Keratinocyte (primary cell): ENCODE data around the gene TANGO2. TPM values are rescaled to one million over a fixed set of nuclear protein-coding genes. Genes with fewer than 3 reads are reported as not detected.

Source experiments
- DNase-seq: peaks from one replicate; pipeline ENCODE4 v3.0.0-alpha.2; 2011; ENCODE audit warnings: low read depth, missing footprints, low spot score
- FAIRE-seq: peaks from 2 replicates; lab custom pipeline; 2011; peaks lifted over from hg19 to GRCh38; lab: Jason Lieb, UNC
- H2AFZ ChIP-seq: 2 replicates; pipeline ENCODE4 v1.6.0; 2012; ENCODE audit warnings: low read length, control low read depth, inconsistent platforms; ENCODE audit not compliant: control insufficient read depth
- H3K27ac ChIP-seq: 2 replicates; pipeline ENCODE4 v1.5.1; 2011; ENCODE audit warnings: low read length; ENCODE audit not compliant: control insufficient read depth, insufficient read depth
- H3K27me3 ChIP-seq: 3 replicates; pipeline ENCODE4 v1.6.0; 2011; ENCODE audit warnings: low read length; ENCODE audit not compliant: control insufficient read depth, insufficient read depth; ENCODE audit errors: extremely low read depth
- H3K36me3 ChIP-seq, 2 experiments: 2 replicates in 1 of 2; 3 replicates in 1 of 2; pipeline ENCODE4 v1.5.1; 2011; ENCODE audit warnings: low read length in 2 of 2, mild to moderate bottlenecking in 1 of 2; ENCODE audit not compliant: control insufficient read depth in 2 of 2, insufficient read depth in 2 of 2; ENCODE audit errors: extremely low read depth in 1 of 2
- H3K4me1 ChIP-seq: 3 replicates; pipeline ENCODE4 v1.5.1; 2011; ENCODE audit warnings: low read length; ENCODE audit not compliant: control insufficient read depth, insufficient read depth; ENCODE audit errors: extremely low read depth
- H3K4me2 ChIP-seq: 3 replicates; pipeline ENCODE4 v1.6.0; 2011; ENCODE audit warnings: low read depth, low read length; ENCODE audit not compliant: control insufficient read depth, insufficient read depth; ENCODE audit errors: extremely low read depth
- H3K4me3 ChIP-seq, 3 experiments: fragments of 200-600 bp in 1 of 3; sonication (generic) in 1 of 3; 2 replicates in 2 of 3; 3 replicates in 1 of 3; pipeline ENCODE4 v1.5.1; 2011 to 2016; ENCODE audit warnings: low read length in 3 of 3, mild to moderate bottlenecking in 3 of 3, control low read depth in 2 of 3, inconsistent platforms in 1 of 3, low read depth in 1 of 3, mixed read lengths in 1 of 3, mixed run types in 1 of 3, moderate library complexity in 1 of 3; ENCODE audit not compliant: control insufficient read depth in 2 of 3, insufficient read depth in 2 of 3; ENCODE audit errors: extremely low read depth in 1 of 3
- H3K79me2 ChIP-seq: 2 replicates; pipeline ENCODE4 v1.6.0; 2012; ENCODE audit warnings: low read length; ENCODE audit not compliant: control insufficient read depth, insufficient read depth
- H3K9ac ChIP-seq: 3 replicates; pipeline ENCODE4 v1.6.0; 2011; ENCODE audit warnings: low read length; ENCODE audit not compliant: control insufficient read depth, insufficient read depth; ENCODE audit errors: extremely low read depth
- H3K9me1 ChIP-seq: 3 replicates; pipeline ENCODE4 v1.6.0; 2011; ENCODE audit warnings: low read length; ENCODE audit not compliant: control insufficient read depth, insufficient read depth; ENCODE audit errors: extremely low read depth
- H3K9me3 ChIP-seq: 2 replicates; pipeline ENCODE4 v1.5.1; 2012; ENCODE audit warnings: low read depth, low read length; ENCODE audit not compliant: control insufficient read depth
- H4K20me1 ChIP-seq: 3 replicates; pipeline ENCODE4 v1.6.0; 2011; ENCODE audit warnings: low read length; ENCODE audit not compliant: control insufficient read depth, insufficient read depth; ENCODE audit errors: extremely low read depth
- CTCF ChIP-seq, 3 experiments: IDR thresholded peaks in 1 of 3; conservative IDR thresholded peaks in 1 of 3; optimal IDR thresholded peaks in 1 of 3; 2 replicates in 2 of 3; 3 replicates in 1 of 3; pipeline versions ENCODE3 to v1.5.1; 2011; ENCODE audit warnings: low read length in 3 of 3, mild to moderate bottlenecking in 3 of 3, moderate library complexity in 2 of 3, control low read depth in 1 of 3, inconsistent platforms in 1 of 3; ENCODE audit not compliant: insufficient read depth in 2 of 3; ENCODE audit errors: extremely low read depth in 1 of 3
- EZH2 ChIP-seq: IDR thresholded peaks from one replicate; pipeline ENCODE4 v1.6.1; 2012; ENCODE audit warnings: inconsistent platforms, mild to moderate bottlenecking, low read length, moderate library complexity
- dilution Hi-C: fragments of 300-500 bp; cut with MboI; formaldehyde crosslinking; loops from one replicate; pipeline ENCODE4 v1.7.0; 2020; ENCODE audit warnings: low sequenced_read_pairs; ENCODE audit not compliant: extremely low pct_ligation_motif_present
- polyA plus RNA-seq, 5 experiments: library from polyadenylated mRNA; depleted of rRNA in 3 of 5; stranded (reverse) in 3 of 5; stranded (forward) in 1 of 5; unstranded in 1 of 5; fragments of >200 nt; gene quantifications; 1 replicate in 1 of 5; 2 replicates in 3 of 5; 3 replicates in 1 of 5; pipeline versions ENCODE4 v1.2.1 to v1.2.3, GENCODE V29; 2011 to 2012; ENCODE audit warnings: missing spikeins in 2 of 5, low read depth in 1 of 5, low replicate concordance in 1 of 5

TANGO2 gene
- polyA plus RNA-seq, 1 donor (not counting 4 experiments of a cell fraction or from before 2014, with no cell fraction given), result 20.1 TPM

GRCh38 chr22:20089226-20089976, 68.5 kb downstream of the TANGO2 start:
- Histone ChIP-seq H3K36me3 (peaks cover 58 to 69% of the 10 kb centered on the region in 2 experiments), H4K20me1 (peaks cover 9% of the 10 kb centered on the region), H3K27ac (no peak overlapping the region), H3K27me3 (no peaks in the 10 kb centered on the region), H3K4me1 (no peaks in the 10 kb centered on the region), H3K4me3 (no peak overlapping the region), H3K9ac (no peak overlapping the region), H3K9me1 (no peaks in the 10 kb centered on the region), H2AFZ (no peak overlapping the region), H3K79me2 (peaks cover 39% of the 10 kb centered on the region), H3K4me2 (no peak overlapping the region), H3K9me3 (no peaks in the 10 kb centered on the region)
- FAIRE-seq (no peak), DNase-seq (no peak)
- dilution Hi-C loops, result no loop called here
- TF ChIP-seq CTCF (optimal IDR thresholded peaks at IDR 0.05 in 1 of 3, IDR thresholded peaks at IDR 0.05 in 1 of 3, conservative IDR thresholded peaks at IDR 0.05 in 1 of 3; ENCODE audit: extremely low read depth in 1 of 3, insufficient read depth in 2 of 3, low read length in 3 of 3) (no peak), EZH2 (no peak)

GRCh38 chr22:20089977-20090729, 69.2 kb downstream of the TANGO2 start:
- Histone ChIP-seq H3K9me1 (no peaks in the 10 kb centered on the region), H3K4me1 (no peaks in the 10 kb centered on the region), H4K20me1 (peaks cover 6% of the 10 kb centered on the region), H3K79me2 (peaks cover 31% of the 10 kb centered on the region), H3K27ac (no peak overlapping the region), H3K27me3 (no peaks in the 10 kb centered on the region), H3K4me3 (no peak overlapping the region), H3K9me3 (no peaks in the 10 kb centered on the region), H3K4me2 (no peak overlapping the region), H3K36me3 (peaks cover 61 to 76% of the 10 kb centered on the region in 2 experiments), H3K9ac (no peak overlapping the region), H2AFZ (no peak overlapping the region)
- TF ChIP-seq CTCF (optimal IDR thresholded peaks at IDR 0.05 in 1 of 3, IDR thresholded peaks at IDR 0.05 in 1 of 3, conservative IDR thresholded peaks at IDR 0.05 in 1 of 3; ENCODE audit: extremely low read depth in 1 of 3, insufficient read depth in 2 of 3, low read length in 3 of 3) (no peak), EZH2 (no peak)
- dilution Hi-C loops, result no loop called here
- no peak for DNase-seq
- no peak for FAIRE-seq
